ENCODE results near the gene PROSER1. TPM values are rescaled to one million over a fixed set of nuclear protein-coding genes. Genes with fewer than 3 reads are reported as not detected.

PROSER1 gene
- 2.0 and 4.2 TPM in 2 replicates for total RNA-seq (2012; rRNA removed)
- 13.2 and 13.4 TPM in 2 replicates for polyA plus RNA-seq (2012; rRNA removed)
- 2.8 and 6.3 TPM in 2 replicates for polyA plus RNA-seq (2012; cell fraction: cytosol; rRNA removed)
- 15.3 and 37.1 TPM in 2 replicates for polyA plus RNA-seq (2012; cell fraction: nucleus; rRNA removed; ENCODE audit: low replicate concordance)
- Bru-seq, nascent RNA = percentile 78 among the genes with signal in this experiment
- percentile 68 among the genes with signal in this experiment for BruChase-seq, experiment 1, labeled RNA remaining after a 6-hour chase
- percentile 89 among the genes with signal in this experiment for BruChase-seq, experiment 2, labeled RNA remaining after a 2-hour chase
- long read RNA-seq, full-length matches to known transcripts = 1 of 4 reads
- long read RNA-seq, partial matches to known transcripts = 1 of 4 reads
- long read RNA-seq, other reads (novel, unspliced or antisense) = 2 of 4 reads

- Histone ChIP-seq H3K27me3 (ENCODE audit: control insufficient read depth, insufficient read depth, low read length) (no peaks in the 10 kb centered on the region), H4K8ac (ENCODE audit: low read depth in 2 of 2, low read length in 2 of 2) (peak within 1 kb of the TSS; percentile 52 to 99), H2BK15ac (ENCODE audit: low read depth, low read length) (peak within 1 kb of the TSS; percentile 94), H3K9me1 (ENCODE audit: insufficient read depth, low read length) (no peaks in the 10 kb centered on the region; the same call in 1 of the 2 replicates), H3K56ac (ENCODE audit: extremely low read depth, insufficient read depth, low read length) (peak within 1 kb of the TSS; percentile 88), H3K27ac (ENCODE audit: insufficient read depth, low read length) (peak within 1 kb of the TSS; percentile 77), H3K9me3 (ENCODE audit: control insufficient read depth, insufficient read depth, low read length) (no peaks in the 10 kb centered on the region), H2AK5ac (ENCODE audit: low read depth, low read length) (no peak within 1 kb of the TSS; the same call in 1 of the 2 replicates), H3K4me3 (ENCODE audit: insufficient read depth, low read depth, low read length) (peak within 1 kb of the TSS; percentile 85), H4K91ac (ENCODE audit: insufficient read depth, low read depth, low read length) (peak within 1 kb of the TSS; percentile 98), H3K36me3 (ENCODE audit: control insufficient read depth, insufficient read depth, low read length) (no peaks in the 10 kb centered on the region), H3K23ac (ENCODE audit: low read depth, low read length) (peak within 1 kb of the TSS; percentile 80; the same call in 1 of the 2 replicates), H2BK5ac (ENCODE audit: low read depth, low read length, poor library complexity, severe bottlenecking) (peak within 1 kb of the TSS; percentile 95), H3K4me1 (ENCODE audit: control insufficient read depth, insufficient read depth, low read length) (peaks cover 2% of the 10 kb centered on the region; the same call in 1 of the 2 replicates), H3K9ac (ENCODE audit: low read depth, low read length) (peak within 1 kb of the TSS; percentile 79), H3K79me1 (ENCODE audit: low read depth in 1 of 2, low read length in 2 of 2) (peaks cover 14 to 28% of the 10 kb centered on the region in 2 experiments), H3K14ac (replicated peaks; ENCODE audit: low read depth, low read length) (peak within 1 kb of the TSS; percentile 84), H2BK120ac (ENCODE audit: low read depth, low read length) (peak within 1 kb of the TSS; percentile 81), H2AK9ac (replicated peaks; ENCODE audit: low read depth, low read length, poor library complexity) (peak within 1 kb of the TSS; percentile 88), H4K20me1 (ENCODE audit: insufficient read depth, low read length) (peaks cover 4% of the 10 kb centered on the region; the same call in 1 of the 2 replicates), H3K4me2 (ENCODE audit: low read depth, low read length) (peak within 1 kb of the TSS; percentile 98), H2AFZ (replicated peaks; ENCODE audit: low read length, poor library complexity) (peak within 1 kb of the TSS; percentile 98), H3K4ac (ENCODE audit: low read depth, low read length) (peak within 1 kb of the TSS; percentile 75), H4K5ac (ENCODE audit: low read depth, low read length) (peak within 1 kb of the TSS; percentile 80), H3K18ac (ENCODE audit: low read depth, low read length) (peak within 1 kb of the TSS; percentile 89), H2BK20ac (ENCODE audit: low read depth, low read length) (peak within 1 kb of the TSS; percentile 42)
- ChIA-PET POLR2A (ENCODE audit: unreplicated experiment) (interaction anchor here (0.8 kb wide), 1 partner anchor 9 kb away, joined by 3 read pairs; no protein-coding TSS in a partner anchor), CTCF (interaction anchor here (0.6 kb wide), 2 partner anchors 232 to 1656 kb away, joined by 4 to 6 read pairs; no protein-coding TSS in a partner anchor)
- intact Hi-C loops (cut with micrococcal nuclease) = loop anchor here (5.0 to 10.0 kb wide), 3 partner anchors 377 to 644 kb away; partner anchors contain the start of gene LHFPL6
- peak; percentile 92 for ATAC-seq (ENCODE audit: low read depth)
- dilution Hi-C loops (cut with HindIII; ENCODE audit: low sequenced_read_pairs, unreplicated experiment) = no loop called here
- WGBS, 2 experiments (ENCODE audit: extremely low coverage in 2 of 2, insufficient read length in 1 of 2) = 1% methylated on average over 12 of the region's 41 CpGs; no CpG with 5 or more reads in 1 of the 2 experiments
- in situ Hi-C loops (cut with MboI; ENCODE audit: low sequenced_read_pairs) = no loop called here
- DNase-seq = peak; percentile 88
- BruUV-seq (replicated peaks) = no TSS peak
- TF ChIP-seq BHLHE40 (IDR thresholded peaks at IDR 0.05; ENCODE audit: low read depth, low read length) = no peak
- TF ChIP-seq RFX5 (IDR thresholded peaks at IDR 0.05; ENCODE audit: low read depth, low read length) = no peak
- TF ChIP-seq USF2 (IDR thresholded peaks at IDR 0.05; ENCODE audit: low read depth, low read length) = 0 out of 2 replicates have a peak, but pooled peaks have one; percentile 31
- TF ChIP-seq FOS (IDR thresholded peaks at IDR 0.05; ENCODE audit: low read depth, low read length) = no peak
- peak; percentile 75; the same call in 1 of the 2 replicates for TF ChIP-seq POLR2A (IDR thresholded peaks at IDR 0.05; ENCODE audit: low read depth, low read length)
- no peak for TF ChIP-seq MXI1 (IDR thresholded peaks at IDR 0.05; ENCODE audit: borderline replicate concordance, low read depth, low read length)
- TF ChIP-seq ELK1 (IDR thresholded peaks at IDR 0.05; ENCODE audit: borderline replicate concordance, low read depth, low read length) = no peak
- TF ChIP-seq RCOR1 (IDR thresholded peaks at IDR 0.05; ENCODE audit: insufficient replicate concordance, low read length) = peak; percentile 74
- no peak for TF ChIP-seq CEBPB (IDR thresholded peaks at IDR 0.05; ENCODE audit: low read depth, low read length)
- TF ChIP-seq SMC3 (IDR thresholded peaks at IDR 0.05; ENCODE audit: low read depth, low read length) = no peak
- no peak for TF ChIP-seq NFE2L2 (IDR thresholded peaks at IDR 0.05; ENCODE audit: low read depth, low read length)
- peak; percentile 85; the same call in 1 of the 2 replicates for TF ChIP-seq MAZ (IDR thresholded peaks at IDR 0.05; ENCODE audit: borderline replicate concordance, low read depth, low read length)
- no peak for TF ChIP-seq RAD21 (IDR thresholded peaks at IDR 0.05; ENCODE audit: low read length)
These were observed at the start of gene PROSER1, which contains the start of gene NHLRC3 for GRCh38 chr13:39037880-39038568. TSS of gene PROSER1 (minus strand) at chr13:39038089. CDS start at chr13:39037242, 847 bp downstream. TSS of gene NHLRC3 (plus strand) at chr13:39038456. CDS start at chr13:39038640, 184 bp downstream.
